Large intestine (tissue), 3 donors: Measurements from ENCODE around the gene HOXC11. TPM values are rescaled to one million over a fixed set of nuclear protein-coding genes. Genes with fewer than 3 reads are reported as not detected.
A peak's percentile ranks its signal among the peaks of the same experiment; 100 is the strongest.

Experiments
- DNase-seq, 2 donors: peaks; one replicate each; pipeline versions ENCODE4 v3.0.0 to v3.0.0-alpha.2; 2013
- H3K27ac ChIP-seq: one replicate; pipeline ENCODE4 v1.5.1; 2013; ENCODE audit warnings: low read length
- H3K27me3 ChIP-seq: 2 replicates; pipeline ENCODE4 v1.6.1; 2013; ENCODE audit warnings: low read length; ENCODE audit not compliant: control insufficient read depth, insufficient read depth
- H3K36me3 ChIP-seq: 2 replicates; pipeline ENCODE4 v1.6.1; 2013; ENCODE audit warnings: low read length; ENCODE audit not compliant: control insufficient read depth, insufficient read depth
- H3K4me1 ChIP-seq: one replicate; pipeline ENCODE4 v1.6.1; 2013; ENCODE audit warnings: low read length; ENCODE audit not compliant: control insufficient read depth, insufficient read depth
- H3K4me3 ChIP-seq: one replicate; pipeline ENCODE4 v1.5.1; 2013; ENCODE audit warnings: low read length
- H3K9me3 ChIP-seq: one replicate; pipeline ENCODE4 v1.6.1; 2013; ENCODE audit warnings: mild to moderate bottlenecking, low read depth, low read length, moderate library complexity; ENCODE audit not compliant: control insufficient read depth
- WGBS: methylation state at CpG from one replicate; pipeline ENCODE4 v1.1.5; 2013; ENCODE audit warnings: low lambda C conversion rate; ENCODE audit not compliant: insufficient coverage; 5-methylcytosine and 5-hydroxymethylcytosine counted together
- polyA plus RNA-seq: library from polyadenylated mRNA; unstranded; fragments of 120-200 nt; gene quantifications from one replicate; pipeline ENCODE4 v1.2.1, GENCODE V29; 2013

The HOXC11 gene
- polyA plus RNA-seq, 1 donor = 0.18 TPM

GRCh38 chr12:53975479-53976152, 2.7 kb downstream of the HOXC11 start:
- no peak overlapping the region for H3K4me3 ChIP-seq
- H3K9me3 ChIP-seq = peaks cover 18% of the 10 kb centered on the region
- no CpG with 5 or more reads among the region's 31 CpGs for WGBS
- peaks cover 31% of the 10 kb centered on the region for H3K4me1 ChIP-seq
- peak in 1 of 2 donors; percentile 40 for DNase-seq
- peaks cover 96% of the 10 kb centered on the region for H3K27me3 ChIP-seq
- no peaks in the 10 kb centered on the region for H3K36me3 ChIP-seq
- H3K27ac ChIP-seq = no peak overlapping the region

GRCh38 chr12:53976172-53976822, 3.4 kb downstream of the HOXC11 start:
- H3K4me3 ChIP-seq = no peak overlapping the region
- H3K4me1 ChIP-seq = peaks cover 31% of the 10 kb centered on the region
- peaks cover 18% of the 10 kb centered on the region for H3K9me3 ChIP-seq
- H3K27ac ChIP-seq = no peak overlapping the region
- no peaks in the 10 kb centered on the region for H3K36me3 ChIP-seq
- peaks cover 96% of the 10 kb centered on the region for H3K27me3 ChIP-seq
- DNase-seq = no peak
- 40% methylated on average over 1 of the region's 21 CpGs for WGBS

- no peak for DNase-seq
- Histone ChIP-seq H3K27ac (no peak overlapping the region), H3K4me1 (peaks cover 31% of the 10 kb centered on the region), H3K36me3 (no peaks in the 10 kb centered on the region), H3K9me3 (peaks cover 18% of the 10 kb centered on the region), H3K4me3 (no peak overlapping the region), H3K27me3 (peaks cover 95% of the 10 kb centered on the region)
- 100% methylated on average over 2 of the region's 9 CpGs for WGBS
Observed at GRCh38 chr12:53976823-53977595, 4.1 kb downstream of the HOXC11 start.

DNA sequence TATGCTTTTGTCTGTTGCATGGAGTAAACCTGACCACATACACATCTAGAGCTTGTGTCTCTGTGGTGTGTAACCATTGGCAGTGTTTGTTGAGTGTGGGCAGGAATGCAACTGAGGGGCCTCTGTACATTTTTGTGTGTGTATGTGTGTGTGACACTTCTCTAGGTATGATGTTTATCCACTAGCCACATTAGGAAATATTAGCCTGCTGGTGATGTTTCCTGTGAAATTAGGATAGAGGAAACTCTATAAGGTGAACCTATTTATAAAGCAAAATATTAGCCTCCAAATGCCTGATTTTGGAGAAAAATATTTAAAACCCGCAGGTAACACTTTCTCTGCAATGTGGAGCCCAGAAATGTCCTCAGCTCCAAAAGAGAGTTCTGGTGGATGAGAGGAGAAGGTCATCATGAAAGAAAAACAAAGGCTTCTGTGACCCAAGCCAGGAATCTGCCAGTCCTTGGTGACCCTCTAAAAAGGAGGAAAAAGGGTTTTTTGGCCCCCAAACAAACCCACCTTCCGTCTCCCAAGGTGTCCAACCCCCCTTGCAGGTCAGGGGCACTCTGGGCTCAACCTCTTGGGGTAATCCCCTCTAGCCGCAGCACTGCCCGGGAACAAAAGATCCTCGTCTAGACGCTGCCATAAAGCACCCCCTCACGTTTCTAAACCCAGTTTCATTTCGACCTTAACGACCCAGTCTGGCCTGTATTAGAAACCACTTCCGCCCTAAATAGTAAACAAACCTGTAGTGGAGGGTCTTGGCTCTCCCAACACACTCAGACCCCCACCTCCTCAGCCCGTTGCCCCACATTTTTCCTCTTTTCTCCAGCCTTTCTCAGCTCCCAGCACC, 4.9 kb downstream of the HOXC11 start:
- Histone ChIP-seq H3K4me1 (peaks cover 31% of the 10 kb centered on the region), H3K9me3 (peaks cover 18% of the 10 kb centered on the region), H3K4me3 (peak overlapping the region; percentile 36), H3K27ac (peak overlapping the region; percentile 84), H3K27me3 (peaks cover 95% of the 10 kb centered on the region), H3K36me3 (no peaks in the 10 kb centered on the region)
- 14% methylated on average over 1 of the region's 11 CpGs for WGBS
- peak; percentile 51 to 89 for DNase-seq

- WGBS = 0% methylated on average over 1 of the region's 15 CpGs
- H3K9me3 ChIP-seq = peaks cover 15% of the 10 kb centered on the region
- peaks cover 95% of the 10 kb centered on the region for H3K27me3 ChIP-seq
- peak; percentile 92 to 97 for DNase-seq
- H3K4me1 ChIP-seq = peaks cover 26% of the 10 kb centered on the region
- H3K36me3 ChIP-seq = no peaks in the 10 kb centered on the region
- H3K4me3 ChIP-seq = peak overlapping the region; percentile 28
- H3K27ac ChIP-seq = peak overlapping the region; percentile 96
Observed at GRCh38 chr12:53978477-53979356, 5.8 kb downstream of the HOXC11 start.

GRCh38 chr12:53980104-53980801, 7.3 kb downstream of the HOXC11 start:
- peaks cover 26% of the 10 kb centered on the region for H3K4me1 ChIP-seq
- DNase-seq = no peak
- peaks cover 93% of the 10 kb centered on the region for H3K27me3 ChIP-seq
- WGBS = 69% methylated on average over 4 of the region's 7 CpGs
- no peak overlapping the region for H3K4me3 ChIP-seq
- no peak overlapping the region for H3K27ac ChIP-seq
- H3K36me3 ChIP-seq = no peaks in the 10 kb centered on the region
- peaks cover 15% of the 10 kb centered on the region for H3K9me3 ChIP-seq

- Histone ChIP-seq H3K36me3 (no peaks in the 10 kb centered on the region), H3K4me1 (peaks cover 26% of the 10 kb centered on the region), H3K27me3 (peaks cover 93% of the 10 kb centered on the region), H3K27ac (no peak overlapping the region), H3K9me3 (peaks cover 14% of the 10 kb centered on the region), H3K4me3 (no peak overlapping the region)
- WGBS = 67% methylated on average over 1 of the region's 15 CpGs
- DNase-seq = no peak
Observed at GRCh38 chr12:53980802-53981496, 8.0 kb downstream of the HOXC11 start.

DNA sequence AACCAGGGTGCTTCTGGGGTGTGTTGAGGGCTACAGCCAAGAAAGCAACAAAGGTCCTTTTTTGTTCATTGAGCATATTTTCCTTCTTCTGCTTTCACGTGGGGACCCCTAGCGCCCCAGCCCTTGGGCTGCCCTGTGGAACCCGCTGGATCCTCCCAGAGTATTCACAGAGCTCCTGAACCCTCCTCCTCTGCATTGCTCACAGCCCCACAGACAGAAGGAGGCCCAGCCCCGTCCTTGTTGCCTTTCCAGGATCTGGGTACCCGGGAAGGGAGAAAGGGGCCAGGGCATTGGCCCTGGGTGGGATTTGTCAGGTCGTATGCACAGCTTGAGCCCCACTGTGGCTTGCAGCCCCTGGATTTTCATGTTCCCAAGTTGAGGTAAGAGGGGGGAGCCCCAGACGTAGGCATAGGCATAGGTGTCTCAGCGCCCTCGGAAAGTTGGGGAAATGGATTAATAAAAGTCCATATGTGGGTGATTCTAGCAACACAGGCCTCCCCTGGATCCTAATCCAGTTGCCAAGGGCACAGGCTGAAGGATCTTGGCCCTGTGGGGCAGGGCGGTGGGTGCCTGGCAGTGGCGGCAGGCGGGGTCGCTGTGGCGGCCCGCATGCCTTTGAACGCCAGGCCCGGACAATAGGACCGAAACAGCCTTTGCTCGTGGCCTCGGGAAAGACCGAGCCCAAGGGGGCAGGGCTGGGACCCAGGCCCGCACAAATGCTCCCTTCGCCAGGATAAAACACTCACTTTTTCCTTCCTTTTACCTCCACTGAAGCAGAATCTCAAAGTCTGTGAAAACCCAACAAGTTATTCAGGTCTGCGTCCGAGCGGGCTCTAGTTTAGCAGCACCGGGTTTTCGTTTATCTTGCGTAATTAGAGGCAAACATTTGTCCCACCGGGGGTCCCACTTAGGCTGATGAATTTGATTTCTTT, 9.0 kb downstream of the HOXC11 start:
- Histone ChIP-seq H3K4me3 (no peak overlapping the region), H3K27me3 (peaks cover 93% of the 10 kb centered on the region), H3K36me3 (no peaks in the 10 kb centered on the region), H3K4me1 (peaks cover 30% of the 10 kb centered on the region), H3K27ac (no peak overlapping the region), H3K9me3 (peaks cover 13% of the 10 kb centered on the region)
- no peak for DNase-seq
- WGBS = 53% methylated on average over 3 of the region's 30 CpGs
